HG03139 (cell line): ENCODE measurements around the gene NUP214.
A peak's percentile ranks its signal among the peaks of the same experiment; 100 is the strongest.
"Not testable (repeated sequence)": the region's sequence is repeated elsewhere in the genome, so short reads cannot be mapped to it uniquely, and the experiment has no call there.

Experiments used
- ATAC-seq: cut with Tn5 transposase; IDR thresholded peaks from one replicate; pipeline ENCODE4 v1.9.1; 2021; ENCODE audit not compliant: unreplicated experiment

Gene NUP214

GRCh38 chr9:131228988-131229387 is 103.6 kb downstream of the NUP214 start:
- ATAC-seq: no peak

DNA sequence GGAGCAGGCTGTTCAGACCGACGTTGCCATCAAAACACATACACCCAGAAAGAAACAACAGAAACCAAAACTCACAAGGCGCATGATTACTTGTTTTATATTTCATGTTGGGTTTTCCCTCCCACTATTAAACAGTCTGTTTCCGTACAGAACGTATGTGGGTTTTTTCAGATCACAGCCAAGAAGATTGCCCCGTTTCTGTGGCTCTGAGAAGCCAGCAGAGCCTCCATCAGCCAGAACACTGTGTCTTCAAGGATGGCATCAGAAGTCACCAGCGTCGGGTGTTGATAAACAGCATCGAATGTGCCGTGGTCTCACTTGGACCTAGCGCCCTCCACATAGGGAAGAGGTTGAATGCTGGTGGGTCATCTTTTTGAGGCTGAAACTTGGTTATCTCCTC is 108.2 kb downstream of the NUP214 start:
- no peak for ATAC-seq

DNA sequence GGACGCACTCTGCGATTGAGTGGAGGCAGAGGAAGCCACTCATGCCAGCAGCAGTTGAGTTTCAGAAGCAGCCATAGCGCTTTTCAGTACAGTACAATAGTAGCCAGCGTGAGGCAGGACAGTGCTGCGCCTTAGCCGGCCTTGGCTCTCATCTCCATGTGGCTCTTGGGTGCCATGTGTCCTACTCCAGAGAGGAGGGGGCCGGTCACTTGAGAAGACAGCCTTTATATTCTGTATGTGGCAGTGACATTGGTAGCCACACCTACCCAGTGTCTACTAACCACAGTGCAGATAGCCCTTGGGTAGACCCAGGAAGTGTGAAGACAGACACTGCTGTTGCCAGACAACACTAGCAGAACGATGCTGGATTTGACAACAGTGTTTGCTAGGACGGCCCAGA is 108.6 kb downstream of the NUP214 start:
- no peak for ATAC-seq

DNA sequence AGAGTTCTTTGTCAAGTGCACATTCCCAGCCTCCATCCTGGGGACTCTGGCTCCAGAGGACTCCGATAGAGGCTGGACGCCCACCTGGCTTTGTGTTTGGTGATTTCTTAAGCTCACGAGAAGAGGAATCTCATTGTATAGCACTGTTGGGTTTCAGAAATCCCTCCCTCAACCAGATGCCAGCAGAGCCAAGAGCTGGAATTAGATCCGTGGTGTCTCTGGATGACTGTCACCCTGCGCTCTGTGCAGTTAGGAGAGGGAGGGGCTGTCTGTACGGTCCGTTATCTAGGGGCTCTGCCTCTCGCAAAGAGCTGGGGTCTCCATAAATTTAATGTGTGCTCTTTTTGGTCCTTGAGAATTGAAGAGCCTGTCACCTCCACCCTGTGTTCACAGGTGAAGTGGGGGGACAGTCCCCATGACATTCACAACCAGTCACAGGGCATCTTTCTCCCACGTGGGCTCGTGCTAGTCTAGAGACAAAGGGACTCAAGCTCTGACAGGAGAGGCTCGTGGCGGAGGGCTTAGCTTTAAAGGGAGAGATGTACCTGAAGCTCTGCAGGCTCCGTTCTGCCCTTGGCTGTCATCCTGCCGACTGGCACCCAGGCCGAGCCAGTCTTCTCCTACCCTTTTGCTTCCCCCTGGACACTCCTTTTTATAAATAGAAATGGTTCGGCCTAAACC is 109.6 kb downstream of the NUP214 start:
- no peak for ATAC-seq

GRCh38 chr9:131235480-131235851 is 110.1 kb downstream of the NUP214 start:
- no peak for ATAC-seq

DNA sequence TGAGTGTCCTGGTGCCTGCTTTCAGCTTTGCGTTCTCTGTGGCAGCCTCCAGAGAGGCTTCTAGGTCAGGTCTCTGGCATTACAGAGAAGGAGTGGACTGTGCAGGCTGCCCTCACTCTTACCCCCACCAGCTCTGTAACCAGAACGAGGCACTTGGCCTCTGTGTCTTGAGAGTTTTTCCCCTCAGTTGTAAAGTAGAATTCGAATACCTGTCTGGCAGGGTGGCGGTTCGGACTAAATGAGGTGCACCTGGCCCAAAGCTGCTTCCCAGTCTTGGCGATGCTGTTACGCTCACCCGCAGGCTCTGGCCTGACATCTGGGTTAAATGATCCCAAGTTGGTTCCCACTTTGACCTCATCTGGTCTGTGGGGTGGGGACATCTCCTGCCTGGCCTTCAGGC is 110.8 kb downstream of the NUP214 start:
- ATAC-seq: no peak

DNA sequence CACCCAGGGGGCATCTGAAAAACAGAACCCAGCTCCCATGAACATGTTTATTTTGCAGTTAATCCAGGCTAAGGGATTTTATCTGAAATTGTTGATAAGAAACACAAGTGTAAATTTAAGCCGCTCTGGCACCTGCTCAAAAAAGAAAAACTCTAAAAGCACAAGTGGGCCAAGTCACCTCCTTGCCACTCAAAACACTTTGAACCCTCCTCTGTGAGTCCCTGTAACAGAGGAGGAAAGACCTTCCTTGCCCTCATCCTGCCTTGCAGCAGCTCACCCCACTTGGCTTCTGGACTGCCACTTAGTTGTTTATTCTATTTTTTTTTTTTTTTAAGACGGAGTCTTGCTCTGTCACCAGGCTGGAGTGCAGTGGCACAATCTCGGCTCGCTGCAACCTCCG is 111.4 kb downstream of the NUP214 start:
- ATAC-seq: no peak

DNA sequence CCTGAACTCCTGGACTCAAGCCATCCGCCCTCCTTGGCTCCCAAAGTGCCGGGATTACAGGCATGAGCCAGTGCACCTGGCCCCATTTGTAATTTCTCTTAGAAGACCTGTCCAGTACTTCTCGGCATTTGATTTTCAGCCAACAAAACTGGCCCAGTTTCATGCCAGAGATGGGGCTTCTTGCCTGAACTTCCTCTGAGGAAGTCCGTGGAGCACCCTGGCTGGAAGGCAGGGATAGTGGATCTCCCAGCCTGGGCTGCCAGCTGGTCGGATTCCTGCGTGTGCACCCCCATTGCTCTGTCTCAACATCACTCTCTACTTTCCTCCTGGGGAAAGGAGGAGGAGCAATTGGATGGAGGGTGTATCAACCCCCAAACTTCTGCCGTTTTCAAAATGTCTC is 111.9 kb downstream of the NUP214 start:
- no peak for ATAC-seq

- ATAC-seq: peak; percentile 87
Measured at GRCh38 chr9:131237931-131238401, 112.6 kb downstream of the NUP214 start.

- peak; percentile 16 for ATAC-seq
Measured at GRCh38 chr9:131238402-131239021, 113.1 kb downstream of the NUP214 start.

DNA sequence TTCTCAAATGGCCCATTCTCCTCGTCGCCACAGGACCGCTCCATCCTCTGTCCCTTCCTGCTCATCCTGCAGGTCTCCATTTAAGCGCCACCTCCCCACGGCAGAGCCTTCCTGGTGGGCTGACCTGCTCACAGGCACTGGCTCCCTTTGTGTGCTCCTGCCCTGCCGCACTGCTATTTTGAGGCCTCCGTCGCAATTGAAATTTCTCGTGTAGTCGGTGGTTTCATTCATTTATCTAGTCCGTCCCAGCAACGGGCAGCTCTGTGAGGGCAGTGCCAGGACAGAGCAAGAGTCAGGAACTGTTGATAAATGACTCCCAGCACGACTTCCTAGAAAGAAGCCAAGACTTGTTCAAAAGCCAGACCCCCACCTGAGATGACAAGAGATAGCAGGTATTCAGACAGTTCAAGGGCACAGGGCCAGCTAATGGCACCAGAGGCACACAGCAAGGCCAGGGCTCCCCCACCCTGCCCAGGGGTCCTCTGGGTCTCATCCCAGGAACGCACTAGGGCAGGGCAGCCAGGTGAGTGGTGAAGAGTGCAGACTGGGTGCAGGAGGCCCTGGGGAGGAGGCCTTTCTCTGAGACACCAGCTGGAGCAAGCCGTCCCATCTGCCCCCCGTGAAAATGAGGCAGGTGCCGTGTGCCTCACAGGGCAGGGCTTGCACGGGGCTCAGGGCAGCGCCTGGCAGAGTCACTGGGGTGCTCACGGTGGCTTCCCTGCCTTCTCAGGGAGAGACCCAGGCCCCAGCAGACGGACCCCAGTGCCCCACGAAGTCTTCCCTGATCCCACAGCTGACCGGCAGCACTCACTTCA is 114.0 kb downstream of the NUP214 start:
- ATAC-seq: no peak

- ATAC-seq: no peak
Measured at GRCh38 chr9:131240047-131240921, 114.9 kb downstream of the NUP214 start.

DNA sequence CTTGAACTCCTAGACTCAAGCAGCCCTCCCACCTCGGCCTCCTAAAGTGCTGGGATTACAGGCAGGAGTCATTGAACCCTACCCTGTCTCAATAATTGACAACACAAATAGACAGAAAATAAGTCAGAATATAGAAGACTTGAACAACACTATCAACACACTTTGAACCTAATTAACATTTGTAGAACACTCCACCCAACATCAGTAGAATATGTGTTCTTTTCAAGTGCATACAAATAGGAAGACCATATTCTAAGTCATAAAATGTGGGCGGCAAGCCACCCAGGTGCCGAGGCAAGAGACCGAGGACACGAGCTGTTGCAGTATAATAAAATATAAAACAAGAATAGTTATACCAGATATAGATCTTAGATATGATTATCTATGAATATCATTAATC is 118.9 kb downstream of the NUP214 start:
- not testable (repeated sequence) for ATAC-seq

- no peak for ATAC-seq
Measured at GRCh38 chr9:131246618-131247017, 121.2 kb downstream of the NUP214 start.

DNA sequence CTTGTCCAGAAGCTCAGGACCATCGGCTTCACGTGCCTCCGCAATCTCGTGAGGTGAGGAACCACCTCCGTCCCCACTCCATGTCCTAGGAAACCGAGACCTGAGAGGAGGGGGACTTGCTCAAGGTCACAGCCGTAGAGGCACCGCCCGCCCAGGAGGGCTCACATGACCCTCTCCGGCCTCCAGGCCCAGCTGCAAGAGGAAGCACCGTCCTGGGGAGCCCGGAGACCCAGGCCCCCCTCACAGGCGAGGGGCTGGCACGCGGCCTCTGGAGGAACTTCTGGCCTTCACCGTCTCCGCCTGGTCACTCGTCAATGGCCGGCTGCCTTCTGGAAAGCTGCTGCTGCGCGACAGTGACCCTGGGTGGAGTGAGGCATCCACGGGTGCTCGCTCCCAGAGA is 126.7 kb downstream of the NUP214 start:
- ATAC-seq: no peak

DNA sequence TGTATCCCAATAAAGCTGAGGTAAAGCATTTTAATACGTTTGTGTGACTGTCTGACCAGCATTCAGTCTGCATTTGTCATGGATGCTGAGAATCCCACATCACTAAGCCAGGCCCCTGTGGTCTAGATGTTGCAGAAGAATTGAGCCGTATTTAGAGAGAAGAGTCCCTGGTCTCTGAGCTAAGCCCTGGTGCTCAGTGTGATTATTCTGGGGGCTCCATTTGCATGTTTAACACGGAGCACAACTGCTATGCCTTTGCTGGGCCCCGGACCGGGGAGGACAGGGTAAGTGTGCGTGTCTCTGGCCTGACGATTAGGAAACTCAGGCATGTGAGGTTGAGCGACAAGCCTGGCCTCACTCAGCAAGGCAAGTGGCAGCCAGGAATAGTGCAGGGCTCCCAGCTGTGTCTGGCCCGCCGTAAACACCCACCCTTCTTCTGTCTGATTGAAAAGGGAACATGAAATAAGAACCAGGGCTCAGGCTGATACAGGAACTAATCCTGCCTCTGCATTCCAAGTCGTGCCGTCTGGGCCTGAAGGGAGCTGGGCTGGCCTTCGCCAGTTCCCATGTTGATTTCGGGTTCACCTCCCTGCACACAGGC is 128.6 kb downstream of the NUP214 start:
- no peak for ATAC-seq

- ATAC-seq: no peak
Measured at GRCh38 chr9:131254626-131255025, 129.2 kb downstream of the NUP214 start.

- ATAC-seq: no peak
Measured at GRCh38 chr9:131255676-131256197, 130.4 kb downstream of the NUP214 start.

- ATAC-seq: no peak
Measured at GRCh38 chr9:131257266-131258025, 132.1 kb downstream of the NUP214 start.

DNA sequence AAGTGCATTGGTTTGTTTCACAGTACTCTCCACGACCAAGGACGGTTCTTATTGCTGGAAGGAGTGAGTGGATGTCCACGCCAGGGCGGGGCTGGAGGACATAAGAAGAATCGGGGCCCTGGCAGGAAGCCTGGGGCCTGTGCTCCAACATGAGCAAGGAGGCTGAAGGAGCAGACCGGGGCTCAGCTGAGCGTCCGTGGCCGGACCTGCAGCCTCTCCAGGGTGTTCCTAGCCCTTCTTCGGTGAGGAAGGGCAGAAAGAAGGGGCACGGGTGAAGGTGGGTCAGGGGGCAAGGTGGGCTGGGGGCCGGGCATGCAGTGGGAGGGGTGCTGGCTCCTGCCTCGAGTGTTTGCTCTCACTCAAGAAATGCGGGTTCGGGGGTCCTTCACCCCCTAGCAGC is 132.8 kb downstream of the NUP214 start:
- ATAC-seq: no peak
